Measurements from ENCODE around the gene RIPK4. TPM values are rescaled to one million over a fixed set of nuclear protein-coding genes. Genes with fewer than 3 reads are reported as not detected.

The RIPK4 gene
- total RNA-seq, 1 experiment from 2014 or later, result 16.0 TPM

- H3K27me3 ChIP-seq (replicated peaks; ENCODE audit: insufficient read depth, low read depth, low read length, poor library complexity), result no peaks in the 10 kb centered on the region
- POLR2A ChIA-PET (ENCODE audit: low non-redundant PET), result no interaction called here
- H3K4me3 ChIP-seq (ENCODE audit: low read depth, low read length, poor library complexity, severe bottlenecking), result no peak overlapping the region
- no peaks in the 10 kb centered on the region for H3K36me3 ChIP-seq (ENCODE audit: insufficient read depth, low read length, poor library complexity, severe bottlenecking)
- CTCF ChIA-PET, result no interaction called here
- no TSS peak for BruUV-seq (replicated peaks)
- peaks cover 20% of the 10 kb centered on the region for H3K4me1 ChIP-seq (ENCODE audit: insufficient read depth, low read length, poor library complexity, severe bottlenecking)
- no peak overlapping the region for H3K27ac ChIP-seq (ENCODE audit: low read depth, low read length, poor library complexity, severe bottlenecking)
- intact Hi-C loops (cut with micrococcal nuclease; ENCODE audit: unreplicated experiment), result loop anchor here (5.0 kb wide), 1 partner anchor 492 kb away; no protein-coding TSS in a partner anchor
- DNase-seq (ENCODE audit: low spot score), result no peak
- no peaks in the 10 kb centered on the region for H3K9me3 ChIP-seq (ENCODE audit: low read depth, low read length, poor library complexity, severe bottlenecking)
- TF ChIP-seq, protein P1, sequence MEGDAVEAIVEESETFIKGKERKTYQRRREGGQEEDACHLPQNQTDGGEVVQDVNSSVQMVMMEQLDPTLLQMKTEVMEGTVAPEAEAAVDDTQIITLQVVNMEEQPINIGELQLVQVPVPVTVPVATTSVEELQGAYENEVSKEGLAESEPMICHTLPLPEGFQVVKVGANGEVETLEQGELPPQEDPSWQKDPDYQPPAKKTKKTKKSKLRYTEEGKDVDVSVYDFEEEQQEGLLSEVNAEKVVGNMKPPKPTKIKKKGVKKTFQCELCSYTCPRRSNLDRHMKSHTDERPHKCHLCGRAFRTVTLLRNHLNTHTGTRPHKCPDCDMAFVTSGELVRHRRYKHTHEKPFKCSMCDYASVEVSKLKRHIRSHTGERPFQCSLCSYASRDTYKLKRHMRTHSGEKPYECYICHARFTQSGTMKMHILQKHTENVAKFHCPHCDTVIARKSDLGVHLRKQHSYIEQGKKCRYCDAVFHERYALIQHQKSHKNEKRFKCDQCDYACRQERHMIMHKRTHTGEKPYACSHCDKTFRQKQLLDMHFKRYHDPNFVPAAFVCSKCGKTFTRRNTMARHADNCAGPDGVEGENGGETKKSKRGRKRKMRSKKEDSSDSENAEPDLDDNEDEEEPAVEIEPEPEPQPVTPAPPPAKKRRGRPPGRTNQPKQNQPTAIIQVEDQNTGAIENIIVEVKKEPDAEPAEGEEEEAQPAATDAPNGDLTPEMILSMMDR (conservative IDR thresholded peaks at IDR 0.05; ENCODE audit: low read depth, low read length), result no peak
- TF ChIP-seq EZH2 (IDR thresholded peaks at IDR 0.05; ENCODE audit: borderline replicate concordance, low read depth, low read length, poor library complexity, severe bottlenecking), result no peak
Measured at GRCh38 chr21:41774467-41775148, 7.8 kb upstream of the RIPK4 start.

DNA sequence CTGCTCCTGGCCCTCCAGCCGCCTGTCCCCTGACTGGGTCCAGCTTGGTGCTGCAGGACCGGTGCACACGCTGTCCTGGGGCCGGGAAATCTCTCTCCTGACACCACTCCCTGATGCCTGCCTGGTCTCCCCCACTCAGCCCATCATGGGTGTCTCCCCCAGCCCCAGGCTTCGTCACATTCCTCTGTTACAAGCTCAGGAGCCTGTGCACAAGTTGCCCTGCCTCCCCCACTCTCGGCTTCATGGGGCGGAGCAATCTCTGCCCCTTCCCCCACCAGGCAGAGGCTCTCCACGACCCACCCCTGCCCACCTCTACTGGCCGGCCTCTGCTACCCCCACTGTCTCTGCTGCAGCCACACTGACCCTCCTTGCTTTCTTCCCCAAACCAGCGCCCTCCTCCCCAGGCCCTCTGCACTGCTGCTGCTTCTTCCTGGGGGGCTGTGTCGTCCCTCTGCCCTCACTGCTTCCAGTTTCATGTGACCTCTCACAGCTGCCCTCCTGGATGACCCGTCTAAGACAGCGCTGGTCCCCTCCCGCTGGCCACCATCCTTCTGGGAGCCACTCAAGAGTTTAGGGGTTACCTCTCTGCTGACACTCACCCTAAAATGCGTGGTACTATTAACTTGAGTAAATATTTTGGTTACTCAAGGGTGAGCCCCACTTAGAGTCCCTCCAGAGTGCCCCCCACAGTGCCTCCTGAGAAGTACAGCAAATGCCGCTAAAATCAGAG, 5.7 kb upstream of the RIPK4 start:
- CTCF ChIA-PET, result no interaction called here
- H3K27ac ChIP-seq (ENCODE audit: low read depth, low read length, poor library complexity, severe bottlenecking), result no peak overlapping the region
- DNase-seq (ENCODE audit: low spot score), result no peak
- no TSS peak for BruUV-seq (replicated peaks)
- H3K36me3 ChIP-seq (ENCODE audit: insufficient read depth, low read length, poor library complexity, severe bottlenecking), result no peaks in the 10 kb centered on the region
- H3K4me3 ChIP-seq (ENCODE audit: low read depth, low read length, poor library complexity, severe bottlenecking), result no peak overlapping the region
- H3K9me3 ChIP-seq (ENCODE audit: low read depth, low read length, poor library complexity, severe bottlenecking), result no peaks in the 10 kb centered on the region
- H3K27me3 ChIP-seq (replicated peaks; ENCODE audit: insufficient read depth, low read depth, low read length, poor library complexity), result peaks cover 3% of the 10 kb centered on the region
- peaks cover 9% of the 10 kb centered on the region for H3K4me1 ChIP-seq (ENCODE audit: insufficient read depth, low read length, poor library complexity, severe bottlenecking)
- TF ChIP-seq, protein P1 (conservative IDR thresholded peaks at IDR 0.05; ENCODE audit: low read depth, low read length), result no peak
- TF ChIP-seq EZH2 (IDR thresholded peaks at IDR 0.05; ENCODE audit: borderline replicate concordance, low read depth, low read length, poor library complexity, severe bottlenecking), result no peak
- POLR2A ChIA-PET (ENCODE audit: low non-redundant PET), result no interaction called here
- intact Hi-C loops (cut with micrococcal nuclease; ENCODE audit: unreplicated experiment), result no loop called here

DNA sequence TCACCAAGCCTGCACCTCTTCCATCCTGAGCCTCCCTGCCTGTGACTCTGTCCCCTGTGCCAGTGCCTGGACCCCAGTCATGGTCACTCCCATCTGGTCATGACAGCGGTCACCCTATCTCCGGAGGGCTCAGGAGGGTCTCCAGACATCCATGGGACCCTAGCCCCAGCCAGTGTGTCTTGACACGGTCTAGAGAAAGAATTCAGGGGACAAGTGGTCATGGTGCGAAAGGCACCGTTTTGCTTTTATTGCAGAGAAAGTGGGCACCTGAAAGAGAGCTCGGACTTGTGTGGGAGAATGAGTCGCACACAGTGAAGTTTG, 4.7 kb upstream of the RIPK4 start:
- H3K4me1 ChIP-seq (ENCODE audit: insufficient read depth, low read length, poor library complexity, severe bottlenecking), result peaks cover 12% of the 10 kb centered on the region
- H3K27ac ChIP-seq (ENCODE audit: low read depth, low read length, poor library complexity, severe bottlenecking), result no peak overlapping the region
- no peaks in the 10 kb centered on the region for H3K9me3 ChIP-seq (ENCODE audit: low read depth, low read length, poor library complexity, severe bottlenecking)
- ChIA-PET CTCF (no interaction called here), POLR2A (ENCODE audit: low non-redundant PET) (no interaction called here)
- TF ChIP-seq, protein P1 (conservative IDR thresholded peaks at IDR 0.05; ENCODE audit: low read depth, low read length), result no peak
- no peak for TF ChIP-seq EZH2 (IDR thresholded peaks at IDR 0.05; ENCODE audit: borderline replicate concordance, low read depth, low read length, poor library complexity, severe bottlenecking)
- H3K36me3 ChIP-seq (ENCODE audit: insufficient read depth, low read length, poor library complexity, severe bottlenecking), result no peaks in the 10 kb centered on the region
- H3K27me3 ChIP-seq (replicated peaks; ENCODE audit: insufficient read depth, low read depth, low read length, poor library complexity), result peaks cover 3% of the 10 kb centered on the region
- H3K4me3 ChIP-seq (ENCODE audit: low read depth, low read length, poor library complexity, severe bottlenecking), result no peak overlapping the region
- no TSS peak for BruUV-seq (replicated peaks)
- intact Hi-C loops (cut with micrococcal nuclease; ENCODE audit: unreplicated experiment), result no loop called here
- DNase-seq (ENCODE audit: low spot score), result no peak
